Fibroblast of skin of abdomen (primary cell): ENCODE data around the gene CSTF1.
A peak's percentile ranks its signal among the peaks of the same experiment; 100 is the strongest.

Experiments used
- DNase-seq: peaks from one replicate; pipeline ENCODE4 v3.0.0-alpha.2; 2013

CSTF1 gene

GRCh38 chr20:56429941-56430340 is 37.5 kb downstream of the CSTF1 start:
- DNase-seq: no peak

- no peak for DNase-seq
These were observed 38.0 kb downstream of the CSTF1 start for GRCh38 chr20:56430461-56430860.

GRCh38 chr20:56430957-56431356 is 38.5 kb downstream of the CSTF1 start:
- DNase-seq: no peak

GRCh38 chr20:56431471-56431870 is 39.0 kb downstream of the CSTF1 start:
- DNase-seq: no peak

GRCh38 chr20:56433221-56433879 is 40.9 kb downstream of the CSTF1 start:
- DNase-seq: peak; percentile 28

- DNase-seq: peak; percentile 66
These were observed 41.4 kb downstream of the CSTF1 start for GRCh38 chr20:56433880-56434255.

GRCh38 chr20:56437196-56437960 is 44.9 kb downstream of the CSTF1 start:
- no peak for DNase-seq

GRCh38 chr20:56438284-56438683 is 45.8 kb downstream of the CSTF1 start:
- no peak for DNase-seq

GRCh38 chr20:56439771-56440291 is 47.4 kb downstream of the CSTF1 start:
- DNase-seq: peak; percentile 100

GRCh38 chr20:56440346-56441007 is 48.0 kb downstream of the CSTF1 start:
- DNase-seq: peak; percentile 30

GRCh38 chr20:56442389-56443365 is 50.2 kb downstream of the CSTF1 start:
- DNase-seq: no peak

GRCh38 chr20:56443654-56444540 is 51.5 kb downstream of the CSTF1 start:
- DNase-seq: peak; percentile 16

- no peak for DNase-seq
These were observed 52.7 kb downstream of the CSTF1 start for GRCh38 chr20:56445130-56445529.

GRCh38 chr20:56445540-56445939 is 53.1 kb downstream of the CSTF1 start:
- no peak for DNase-seq

GRCh38 chr20:56447227-56447626 is 54.8 kb downstream of the CSTF1 start:
- no peak for DNase-seq

- DNase-seq: no peak
These were observed 57.0 kb downstream of the CSTF1 start for GRCh38 chr20:56449459-56449858.

GRCh38 chr20:56451056-56451765 is 58.8 kb downstream of the CSTF1 start:
- DNase-seq: no peak

- no peak for DNase-seq
These were observed 60.9 kb downstream of the CSTF1 start for GRCh38 chr20:56453352-56453751.

GRCh38 chr20:56454754-56455153 is 62.3 kb downstream of the CSTF1 start:
- DNase-seq: no peak
